Subcutaneous adipose tissue (tissue), 4 donors: ENCODE measurements around the gene LBX2. TPM values are rescaled to one million over a fixed set of nuclear protein-coding genes. Genes with fewer than 3 reads are reported as not detected.

Experiments used
- total RNA-seq, 4 donors: library from RNA; depleted of rRNA; stranded (reverse); fragments of >200 nt; gene quantifications; one replicate each; pipeline ENCODE4 v1.1.0, GENCODE V29; 2016
- TF ChIP-seq, protein P1 (sequence below): fragments of 450-650 bp; IDR thresholded peaks from one replicate; pipeline ENCODE4 v1.5.1; 2016; ENCODE audit warnings: low read depth, mild to moderate bottlenecking, control low read depth, antibody characterized with exemption, moderate library complexity

The LBX2 gene
- total RNA-seq, 4 donors from 2014 or later: 2.9 to 4.4 (median 4.1) TPM; not detected in 1

DNA sequence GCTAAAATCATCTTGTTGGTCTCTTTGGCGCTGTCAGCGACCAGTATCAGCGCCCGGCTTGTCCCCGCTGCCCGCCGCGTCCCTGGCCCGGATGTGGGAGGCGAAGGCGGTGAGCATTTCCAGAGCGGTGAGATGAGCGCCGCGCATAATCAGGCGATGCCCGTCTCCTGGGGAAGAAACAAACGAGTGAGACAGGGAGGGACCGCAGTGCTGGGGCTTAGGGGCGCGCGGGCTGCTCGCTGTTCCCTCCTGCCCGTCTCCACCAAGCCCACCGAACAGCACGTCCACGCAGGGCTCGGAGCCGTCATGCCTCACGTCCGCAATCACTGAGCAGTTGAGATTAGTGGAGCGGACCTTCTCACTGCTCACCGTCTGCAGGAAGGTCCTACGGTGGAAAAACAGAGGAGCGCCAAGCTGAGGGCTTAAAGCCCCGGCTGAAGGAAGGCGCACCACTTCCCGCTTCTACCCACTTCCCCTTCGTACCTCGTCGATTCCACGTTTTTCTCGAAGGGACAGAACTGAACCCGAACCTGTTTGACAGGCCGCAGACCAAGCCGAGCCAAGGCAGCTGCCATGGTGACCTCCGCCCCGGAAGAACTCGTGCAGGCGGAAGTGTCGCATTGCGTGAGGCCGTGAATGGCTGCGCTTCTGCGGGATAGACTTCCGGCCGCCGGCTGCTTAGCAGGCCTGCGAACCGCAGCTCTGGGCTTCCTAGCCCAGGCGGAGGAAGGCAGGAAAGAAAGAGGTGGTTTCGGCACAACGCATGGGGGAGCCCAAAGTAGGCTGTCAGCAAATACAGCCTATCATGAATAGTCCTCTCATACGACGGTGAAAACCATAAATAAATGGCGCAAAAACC, 27.1 kb downstream of the LBX2 start, which contains the start of gene MRPL53:
TSS of gene MRPL53 (minus strand) at position 595 of the 859 bp plus-strand sequence. CDS start at position 575, 20 bp downstream.
- TF ChIP-seq, protein P1, sequence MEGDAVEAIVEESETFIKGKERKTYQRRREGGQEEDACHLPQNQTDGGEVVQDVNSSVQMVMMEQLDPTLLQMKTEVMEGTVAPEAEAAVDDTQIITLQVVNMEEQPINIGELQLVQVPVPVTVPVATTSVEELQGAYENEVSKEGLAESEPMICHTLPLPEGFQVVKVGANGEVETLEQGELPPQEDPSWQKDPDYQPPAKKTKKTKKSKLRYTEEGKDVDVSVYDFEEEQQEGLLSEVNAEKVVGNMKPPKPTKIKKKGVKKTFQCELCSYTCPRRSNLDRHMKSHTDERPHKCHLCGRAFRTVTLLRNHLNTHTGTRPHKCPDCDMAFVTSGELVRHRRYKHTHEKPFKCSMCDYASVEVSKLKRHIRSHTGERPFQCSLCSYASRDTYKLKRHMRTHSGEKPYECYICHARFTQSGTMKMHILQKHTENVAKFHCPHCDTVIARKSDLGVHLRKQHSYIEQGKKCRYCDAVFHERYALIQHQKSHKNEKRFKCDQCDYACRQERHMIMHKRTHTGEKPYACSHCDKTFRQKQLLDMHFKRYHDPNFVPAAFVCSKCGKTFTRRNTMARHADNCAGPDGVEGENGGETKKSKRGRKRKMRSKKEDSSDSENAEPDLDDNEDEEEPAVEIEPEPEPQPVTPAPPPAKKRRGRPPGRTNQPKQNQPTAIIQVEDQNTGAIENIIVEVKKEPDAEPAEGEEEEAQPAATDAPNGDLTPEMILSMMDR: no peak

DNA sequence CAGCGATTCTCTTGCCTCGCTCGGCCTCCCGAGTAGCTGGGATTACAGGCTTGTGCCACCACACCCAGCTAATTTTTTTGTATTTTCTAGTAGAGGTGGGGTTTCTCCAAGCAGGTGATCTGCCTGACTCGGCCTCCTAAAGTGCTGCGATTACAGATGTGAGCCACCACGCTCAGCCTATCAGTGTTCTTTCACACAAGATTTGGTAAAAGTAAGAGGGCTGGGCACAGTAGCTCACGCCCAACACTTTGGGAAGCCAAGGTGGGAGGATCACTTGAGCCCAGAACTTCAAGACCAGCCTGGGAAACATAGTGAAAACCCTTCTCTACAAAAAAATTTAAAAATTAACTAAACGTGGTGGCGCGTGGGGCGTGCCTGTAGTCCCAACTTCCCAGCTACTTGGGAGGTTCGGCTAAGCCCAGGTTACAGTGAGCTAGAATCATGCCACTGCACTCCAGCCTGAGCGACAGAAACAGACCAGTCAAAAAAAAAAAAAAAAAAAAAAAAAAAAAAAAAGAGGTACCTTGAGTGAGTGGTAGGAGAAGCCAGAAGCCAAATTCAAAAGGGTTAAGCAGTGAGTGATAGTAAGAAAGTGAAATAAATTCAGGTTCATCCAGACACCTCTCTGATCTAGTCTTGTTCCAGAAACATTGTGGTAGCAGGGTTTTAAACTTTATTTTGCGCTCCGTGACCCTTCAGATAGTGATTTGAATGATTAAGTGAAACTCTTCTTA, 27.9 kb downstream of the LBX2 start:
- TF ChIP-seq, protein P1: no peak

DNA sequence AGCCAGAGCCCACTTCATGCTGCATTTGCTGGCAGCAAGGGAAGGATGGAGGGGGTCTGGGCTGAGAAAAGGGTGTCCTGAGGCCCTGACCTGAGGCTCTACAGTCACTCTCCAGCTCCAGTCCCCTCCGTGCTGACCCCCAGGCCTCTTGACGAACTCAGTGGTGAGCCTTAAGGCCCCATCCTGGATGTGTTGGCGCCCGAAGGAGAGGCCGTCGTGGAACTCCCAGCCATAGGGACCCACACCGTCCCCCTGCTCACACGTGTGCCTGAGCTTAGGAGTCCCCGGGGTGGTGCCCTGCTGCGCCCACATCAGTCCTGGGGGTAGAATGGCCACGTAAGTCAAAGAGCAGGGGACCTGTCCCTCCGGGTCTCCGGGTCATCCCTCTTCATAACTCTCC, 35.0 kb downstream of the LBX2 start:
- TF ChIP-seq, protein P1: no peak

GRCh38 chr2:74462786-74463105, 36.7 kb downstream of the LBX2 start:
- TF ChIP-seq, protein P1: no peak

- TF ChIP-seq, protein P1: no peak
Measured at GRCh38 chr2:74462054-74462785, 37.2 kb downstream of the LBX2 start.

GRCh38 chr2:74461187-74462053, 38.0 kb downstream of the LBX2 start:
- TF ChIP-seq, protein P1: no peak
